NT2/D1 (cell line): ENCODE measurements around the gene TMOD1.

Source experiments
- DNase-seq: peaks from one replicate; pipeline ENCODE4 v3.0.0-alpha.2; 2011; ENCODE audit warnings: low read depth, low spot score
- H3K27me3 ChIP-seq: 2 replicates; pipeline ENCODE4 v1.6.0; 2011; ENCODE audit warnings: mild to moderate bottlenecking; ENCODE audit not compliant: insufficient read length, insufficient read depth
- H3K36me3 ChIP-seq: 2 replicates; pipeline ENCODE4 v1.6.1; 2011; ENCODE audit warnings: mild to moderate bottlenecking, low read length, mixed read lengths; ENCODE audit not compliant: insufficient read depth, insufficient read length
- H3K4me1 ChIP-seq: 2 replicates; pipeline ENCODE4 v1.5.1; 2011; ENCODE audit not compliant: insufficient read depth, insufficient read length
- H3K4me3 ChIP-seq: 2 replicates; pipeline ENCODE4 v1.5.1; 2011; ENCODE audit warnings: low read depth; ENCODE audit not compliant: insufficient read length
- H3K9ac ChIP-seq: 2 replicates; pipeline ENCODE4 v1.6.0; 2011; ENCODE audit warnings: low read depth; ENCODE audit not compliant: insufficient read length
- H3K9me3 ChIP-seq: 2 replicates; pipeline ENCODE4 v1.5.1; 2011; ENCODE audit warnings: mild to moderate bottlenecking, low read length; ENCODE audit not compliant: insufficient read depth
- SUZ12 ChIP-seq: IDR thresholded peaks from 2 replicates; pipeline ENCODE4 v1.6.1; 2011; ENCODE audit not compliant: insufficient read length, insufficient read depth; ENCODE audit errors: extremely low read depth
- YY1 ChIP-seq: IDR thresholded peaks from 2 replicates; pipeline ENCODE4 v1.6.1; 2011; ENCODE audit not compliant: insufficient read length, insufficient read depth
- ZNF274 ChIP-seq: IDR thresholded peaks from 2 replicates; pipeline ENCODE4 v1.6.1; 2011; ENCODE audit warnings: mild to moderate bottlenecking, low read depth, low read length

The TMOD1 gene

GRCh38 chr9:97564291-97565175, 63.1 kb downstream of the TMOD1 start:
- H3K9ac ChIP-seq = peak overlapping the region; percentile 4
- no peaks in the 10 kb centered on the region for H3K9me3 ChIP-seq
- H3K27me3 ChIP-seq = no peaks in the 10 kb centered on the region
- peaks cover 5% of the 10 kb centered on the region for H3K4me1 ChIP-seq
- DNase-seq = no peak
- TF ChIP-seq SUZ12 = no peak
- TF ChIP-seq ZNF274 = no peak
- no peak for TF ChIP-seq YY1
- H3K4me3 ChIP-seq = no peak overlapping the region
- H3K36me3 ChIP-seq = no peaks in the 10 kb centered on the region

DNA sequence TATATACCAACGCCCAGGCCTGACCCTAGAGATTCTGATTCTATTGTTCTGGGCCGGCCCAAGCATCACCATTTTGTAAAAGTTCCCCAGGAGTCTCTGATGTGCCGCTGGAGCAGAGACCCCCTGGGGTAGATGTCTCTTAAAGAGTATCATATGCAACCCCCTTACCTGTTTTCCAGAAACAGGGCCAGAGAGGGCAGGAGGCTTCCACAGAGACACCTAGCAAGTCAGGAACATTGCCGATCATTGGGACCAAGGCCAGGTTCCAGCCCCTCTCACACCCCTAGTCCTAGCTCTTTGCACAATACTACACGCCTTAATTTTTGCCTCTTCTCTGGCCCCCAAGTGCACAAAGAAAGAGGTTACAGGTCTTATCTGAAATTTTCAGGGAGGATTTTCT, 63.8 kb downstream of the TMOD1 start:
- no peak for DNase-seq
- H3K9ac ChIP-seq = no peak overlapping the region
- TF ChIP-seq YY1 (no peak), SUZ12 (no peak), ZNF274 (no peak)
- H3K9me3 ChIP-seq = no peaks in the 10 kb centered on the region
- H3K4me1 ChIP-seq = peaks cover 5% of the 10 kb centered on the region
- no peaks in the 10 kb centered on the region for H3K36me3 ChIP-seq
- no peak overlapping the region for H3K4me3 ChIP-seq
- H3K27me3 ChIP-seq = no peaks in the 10 kb centered on the region

DNA sequence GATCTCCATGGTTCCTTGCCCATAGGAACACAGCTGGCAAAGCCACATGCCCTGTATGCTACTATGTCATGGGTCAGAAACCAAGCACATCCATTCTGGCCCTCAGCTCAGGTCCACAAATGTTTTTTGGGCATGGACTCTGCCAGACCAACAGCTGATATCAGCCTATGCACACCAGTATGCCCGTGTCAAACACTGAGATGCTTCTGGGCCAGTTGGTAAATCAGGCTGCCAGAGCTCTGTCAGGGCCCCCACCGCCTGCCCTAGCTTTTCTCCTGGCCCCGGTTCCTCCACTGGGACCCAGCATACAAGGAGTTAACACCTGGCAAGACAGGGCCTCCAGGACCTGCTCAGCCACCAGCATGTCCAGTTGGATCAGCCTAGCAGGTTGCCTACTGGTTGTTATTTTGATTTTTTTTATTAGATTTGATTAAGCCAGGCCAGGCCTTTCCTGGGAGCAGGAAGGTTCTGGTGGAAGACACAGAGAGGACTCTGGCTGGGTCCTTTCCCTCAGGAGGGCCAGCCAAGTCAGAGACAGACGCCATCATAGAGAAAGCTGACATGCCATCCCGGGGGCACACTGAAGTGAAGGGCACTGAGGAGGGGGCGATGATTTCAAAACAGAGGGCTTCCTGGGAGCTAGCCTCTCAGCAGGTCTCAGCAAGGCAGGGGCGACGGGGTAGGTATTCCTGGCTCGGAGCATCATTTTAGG, 65.9 kb downstream of the TMOD1 start:
- DNase-seq = no peak
- peaks cover 5% of the 10 kb centered on the region for H3K4me1 ChIP-seq
- no peaks in the 10 kb centered on the region for H3K27me3 ChIP-seq
- H3K9ac ChIP-seq = no peak overlapping the region
- H3K36me3 ChIP-seq = no peaks in the 10 kb centered on the region
- H3K9me3 ChIP-seq = no peaks in the 10 kb centered on the region
- H3K4me3 ChIP-seq = no peak overlapping the region
- TF ChIP-seq SUZ12 (no peak), ZNF274 (no peak), YY1 (no peak)

DNA sequence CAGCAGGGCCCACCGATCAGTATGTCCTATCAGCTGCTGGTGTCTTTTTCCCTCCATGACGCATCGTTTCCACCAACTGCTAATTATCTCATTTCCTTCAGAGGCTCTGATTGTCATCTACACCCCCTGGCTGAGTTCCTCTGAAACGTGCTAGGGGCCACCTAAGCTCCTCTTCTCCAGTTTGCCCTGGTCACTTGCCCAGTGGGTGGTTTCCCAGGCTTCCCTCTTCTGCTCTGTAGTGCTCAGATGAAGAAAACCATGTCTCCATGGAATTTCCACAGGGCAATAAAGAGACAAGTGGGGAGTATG, 66.4 kb downstream of the TMOD1 start:
- H3K4me3 ChIP-seq = no peak overlapping the region
- DNase-seq = no peak
- H3K4me1 ChIP-seq = peaks cover 5% of the 10 kb centered on the region
- H3K9ac ChIP-seq = no peak overlapping the region
- no peaks in the 10 kb centered on the region for H3K27me3 ChIP-seq
- no peaks in the 10 kb centered on the region for H3K9me3 ChIP-seq
- H3K36me3 ChIP-seq = no peaks in the 10 kb centered on the region
- TF ChIP-seq YY1 (no peak), ZNF274 (no peak), SUZ12 (no peak)

GRCh38 chr9:97568461-97569275, 67.2 kb downstream of the TMOD1 start:
- Histone ChIP-seq H3K4me1 (peaks cover 5% of the 10 kb centered on the region), H3K27me3 (no peaks in the 10 kb centered on the region), H3K9me3 (no peaks in the 10 kb centered on the region), H3K36me3 (no peaks in the 10 kb centered on the region), H3K4me3 (no peak overlapping the region), H3K9ac (no peak overlapping the region)
- DNase-seq = no peak
- no peak for TF ChIP-seq YY1
- TF ChIP-seq ZNF274 = no peak
- no peak for TF ChIP-seq SUZ12

DNA sequence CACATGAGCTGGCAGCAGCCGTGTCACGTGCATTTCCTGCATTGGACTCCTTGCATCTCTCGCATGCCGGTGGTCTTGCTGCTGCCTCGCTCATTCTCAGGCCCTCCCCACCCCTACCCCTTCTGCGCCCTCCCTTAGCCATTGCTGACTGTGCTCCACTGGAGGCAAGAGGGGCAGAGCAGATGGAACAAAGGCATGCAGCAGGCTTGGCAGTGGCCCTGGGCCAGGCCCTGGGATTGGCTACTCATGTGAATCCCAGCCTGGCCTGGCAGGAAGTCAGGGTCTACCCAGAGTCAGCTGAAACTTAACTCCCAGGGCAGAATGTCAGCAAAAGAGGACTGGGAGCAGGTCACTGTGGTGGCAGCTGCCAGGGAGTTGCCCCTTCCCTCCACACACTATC, 69.4 kb downstream of the TMOD1 start:
- no peak overlapping the region for H3K4me3 ChIP-seq
- H3K9me3 ChIP-seq = no peaks in the 10 kb centered on the region
- no peaks in the 10 kb centered on the region for H3K27me3 ChIP-seq
- H3K4me1 ChIP-seq = no peaks in the 10 kb centered on the region
- TF ChIP-seq YY1 (no peak), ZNF274 (no peak), SUZ12 (no peak)
- no peak overlapping the region for H3K9ac ChIP-seq
- no peak for DNase-seq
- H3K36me3 ChIP-seq = no peaks in the 10 kb centered on the region

DNA sequence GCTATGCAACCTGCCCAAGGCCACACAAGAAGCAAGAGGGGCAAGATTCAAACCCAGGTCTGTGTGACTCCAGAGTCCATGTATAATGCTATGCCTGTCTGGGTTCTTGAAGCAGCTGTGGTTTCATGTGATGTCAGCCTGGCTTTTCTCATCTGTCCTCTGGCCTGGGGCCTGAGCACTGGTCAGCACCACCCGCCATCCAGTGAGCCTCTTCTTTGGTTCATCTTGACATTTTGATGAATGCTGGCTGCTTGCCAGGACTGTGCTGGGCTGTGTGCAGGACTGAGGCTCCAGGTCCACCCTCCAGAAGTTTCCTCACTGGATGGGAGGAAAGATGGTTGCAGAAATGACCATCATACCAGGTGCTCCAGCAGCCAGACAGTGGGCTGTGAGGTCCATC, 70.2 kb downstream of the TMOD1 start:
- Histone ChIP-seq H3K9ac (no peak overlapping the region), H3K36me3 (no peaks in the 10 kb centered on the region), H3K27me3 (no peaks in the 10 kb centered on the region), H3K9me3 (no peaks in the 10 kb centered on the region), H3K4me3 (no peak overlapping the region), H3K4me1 (no peaks in the 10 kb centered on the region)
- DNase-seq = no peak
- no peak for TF ChIP-seq YY1
- no peak for TF ChIP-seq ZNF274
- TF ChIP-seq SUZ12 = no peak
